H9 (cell line): ENCODE results near the gene TEX26. TPM values are rescaled to one million over a fixed set of nuclear protein-coding genes. Genes with fewer than 3 reads are reported as not detected.

Experiments
- DNase-seq: peaks from one replicate; pipeline ENCODE4 v3.0.0-alpha.2; 2017
- H2AFZ ChIP-seq: one replicate; pipeline ENCODE4 v1.6.1; 2013; ENCODE audit warnings: mild to moderate bottlenecking, low read length, control low read depth, moderate library complexity
- H2AK5ac ChIP-seq: 2 replicates; pipeline ENCODE4 v1.6.1; 2013; ENCODE audit warnings: low read length, control low read depth, mixed read lengths; ENCODE audit not compliant: insufficient read length
- H2BK120ac ChIP-seq: one replicate; pipeline ENCODE4 v1.6.1; 2013; ENCODE audit warnings: low read depth, mild to moderate bottlenecking, low read length, control low read depth, inconsistent platforms; ENCODE audit not compliant: poor library complexity, severe bottlenecking
- H2BK12ac ChIP-seq: 2 replicates; pipeline ENCODE4 v1.6.1; 2013; ENCODE audit warnings: low read length, control low read depth, mixed read lengths, low read depth; ENCODE audit not compliant: insufficient read length
- H2BK15ac ChIP-seq: 2 replicates; pipeline ENCODE4 v1.6.1; 2013; ENCODE audit warnings: low read depth, low read length, control low read depth
- H2BK20ac ChIP-seq: one replicate; pipeline ENCODE4 v1.6.1; 2013; ENCODE audit warnings: low read depth, mild to moderate bottlenecking, low read length, control low read depth, inconsistent platforms; ENCODE audit not compliant: poor library complexity, severe bottlenecking
- H2BK5ac ChIP-seq: 2 replicates; pipeline ENCODE4 v1.6.1; 2013; ENCODE audit warnings: low read length, control low read depth, mixed read lengths; ENCODE audit not compliant: insufficient read length
- H3K14ac ChIP-seq: 2 replicates; pipeline ENCODE4 v1.6.1; 2013; ENCODE audit warnings: low read length, control low read depth; ENCODE audit not compliant: insufficient read depth
- H3K18ac ChIP-seq: 2 replicates; pipeline ENCODE4 v1.6.1; 2013; ENCODE audit warnings: low read depth, mild to moderate bottlenecking, mixed read lengths, low read length, control low read depth; ENCODE audit not compliant: insufficient read length
- H3K23ac ChIP-seq: 2 replicates; pipeline ENCODE4 v1.6.1; 2013; ENCODE audit warnings: low read length, control low read depth, mixed read lengths, low read depth; ENCODE audit not compliant: insufficient read length
- H3K23me2 ChIP-seq: 2 replicates; pipeline ENCODE4 v1.6.1; 2013; ENCODE audit warnings: low read depth, mild to moderate bottlenecking, mixed read lengths, low read length, control low read depth; ENCODE audit not compliant: insufficient read length, poor library complexity, severe bottlenecking
- H3K27ac ChIP-seq: 2 replicates; pipeline ENCODE4 v1.5.1; 2013; ENCODE audit warnings: low read length, control low read depth, mixed read lengths, low read depth; ENCODE audit not compliant: insufficient read length
- H3K27me3 ChIP-seq: 2 replicates; pipeline ENCODE4 v1.6.1; 2013; ENCODE audit warnings: low read length, control low read depth, inconsistent platforms; ENCODE audit not compliant: insufficient read depth
- H3K4ac ChIP-seq: 2 replicates; pipeline ENCODE4 v1.6.1; 2013; ENCODE audit warnings: low read depth, mild to moderate bottlenecking, control low read depth, inconsistent platforms, low read length, moderate library complexity
- H3K4me1 ChIP-seq: 2 replicates; pipeline ENCODE4 v1.6.1; 2013; ENCODE audit warnings: low read length, control low read depth, inconsistent platforms; ENCODE audit not compliant: insufficient read depth
- H3K4me2 ChIP-seq: 2 replicates; pipeline ENCODE4 v1.6.1; 2013; ENCODE audit warnings: low read length, control low read depth, mixed read lengths; ENCODE audit not compliant: insufficient read length, insufficient read depth
- H3K56ac ChIP-seq: 2 replicates; pipeline ENCODE4 v1.6.1; 2013; ENCODE audit warnings: low read depth, mild to moderate bottlenecking, mixed read lengths, low read length, control low read depth; ENCODE audit not compliant: insufficient read length
- H3K79me1 ChIP-seq: 2 replicates; pipeline ENCODE4 v1.6.1; 2013; ENCODE audit warnings: low read depth, mild to moderate bottlenecking, moderate library complexity, low read length, control low read depth, inconsistent platforms; ENCODE audit not compliant: insufficient read depth, poor library complexity, severe bottlenecking
- H3K79me2 ChIP-seq: 2 replicates; pipeline ENCODE4 v1.6.1; 2013; ENCODE audit warnings: low read length, control low read depth, inconsistent platforms; ENCODE audit not compliant: insufficient read depth
- H3K9ac ChIP-seq: 2 replicates; pipeline ENCODE4 v1.6.1; 2013; ENCODE audit warnings: low read length, control low read depth, mixed read lengths; ENCODE audit not compliant: insufficient read length; ENCODE audit errors: extremely low read depth
- H3K9me3 ChIP-seq: one replicate; pipeline ENCODE4 v1.6.1; 2013; ENCODE audit warnings: low read depth, low read length, inconsistent platforms; ENCODE audit not compliant: control insufficient read depth
- H3T11ph ChIP-seq: one replicate; pipeline ENCODE4 v1.6.1; 2013; ENCODE audit warnings: mild to moderate bottlenecking, low read length, control low read depth, inconsistent platforms
- H4K20me1 ChIP-seq: one replicate; pipeline ENCODE4 v1.6.1; 2013; ENCODE audit not compliant: control insufficient read depth, insufficient read length, insufficient read depth
- H4K5ac ChIP-seq: 2 replicates; pipeline ENCODE4 v1.6.1; 2013; ENCODE audit warnings: low read depth, mild to moderate bottlenecking, mixed read lengths, low read length, control low read depth; ENCODE audit not compliant: insufficient read length
- H4K8ac ChIP-seq: replicated peaks from 2 replicates; pipeline ENCODE4 v1.6.1; 2013; ENCODE audit warnings: low read length, control low read depth, mixed read lengths, low read depth; ENCODE audit not compliant: insufficient read length
- H4K91ac ChIP-seq: 2 replicates; pipeline ENCODE4 v1.6.1; 2013; ENCODE audit warnings: low read depth, mild to moderate bottlenecking, moderate library complexity, mixed read lengths, low read length, control low read depth; ENCODE audit not compliant: insufficient read length
- H3K27ac Mint-ChIP-seq, 3 experiments: 2 replicates in 2 of 3; 3 replicates in 1 of 3; pipeline ENCODE4 v1.8.0; 2020 to 2021; ENCODE audit warnings: mixed read lengths in 3 of 3, mild to moderate bottlenecking in 1 of 3, moderate library complexity in 1 of 3
- H3K27me3 Mint-ChIP-seq: 2 replicates; pipeline ENCODE4 v1.8.0; 2021; ENCODE audit warnings: low read depth, mild to moderate bottlenecking, moderate library complexity, mixed read lengths
- H3K36me3 Mint-ChIP-seq, 3 experiments: 2 replicates in 2 of 3; 3 replicates in 1 of 3; pipeline ENCODE4 v1.8.0; 2020 to 2021; ENCODE audit warnings: low read depth in 3 of 3, mixed read lengths in 3 of 3; ENCODE audit not compliant: insufficient read depth in 1 of 3
- H3K4me1 Mint-ChIP-seq, 2 experiments: 2 replicates each; pipeline ENCODE4 v1.8.0; 2020; ENCODE audit warnings: mixed read lengths in 2 of 2
- H3K4me3 Mint-ChIP-seq, 2 experiments: 2 replicates in 1 of 2; 3 replicates in 1 of 2; pipeline ENCODE4 v1.8.0; 2020 to 2021; ENCODE audit warnings: mild to moderate bottlenecking in 2 of 2, mixed read lengths in 2 of 2, moderate library complexity in 1 of 2
- H3K9me3 Mint-ChIP-seq, 2 experiments: 2 replicates in 1 of 2; 3 replicates in 1 of 2; pipeline ENCODE4 v1.8.0; 2020; ENCODE audit warnings: mild to moderate bottlenecking in 2 of 2, mixed read lengths in 2 of 2, moderate library complexity in 1 of 2
- CTCF ChIP-seq: fragments of 200-600 bp; sonication (generic); conservative IDR thresholded peaks from 3 replicates; pipeline ENCODE4 v1.8.0; 2021; ENCODE audit warnings: antibody characterized with exemption, mild to moderate bottlenecking
- WGBS: extraction: QIAGEN DNeasy Blood & Tissue Kit; methylation state at CpG from one replicate; pipeline ENCODE4 v1.1.7; 2013; ENCODE audit warnings: missing lambda C conversion rate, low lambda C conversion rate, mixed read lengths; ENCODE audit not compliant: insufficient read length; ENCODE audit errors: extremely low coverage; 5-methylcytosine and 5-hydroxymethylcytosine counted together
- total RNA-seq: library from RNA; stranded (reverse); gene quantifications from 2 replicates; pipeline ENCODE4 v1.2.1, GENCODE V29; 2021

Gene TEX26
- total RNA-seq, 1 experiment from 2014 or later: not detected

GRCh38 chr13:30915691-30916541, 16.5 kb upstream of the TEX26 start:
- H3K4me2 ChIP-seq: no peak overlapping the region
- H3K9me3 ChIP-seq: no peaks in the 10 kb centered on the region
- H3K9me3 Mint-ChIP-seq: no peaks in the 10 kb centered on the region
- no peak overlapping the region for H3K27ac ChIP-seq
- H3T11ph ChIP-seq: no peak overlapping the region
- no peak overlapping the region for H2BK20ac ChIP-seq
- H4K91ac ChIP-seq: no peak overlapping the region
- DNase-seq: no peak
- no peaks in the 10 kb centered on the region for H3K79me2 ChIP-seq
- H3K4me1 Mint-ChIP-seq: peaks cover 0 to 7% of the 10 kb centered on the region in 2 experiments; a peak in 3 of 4 replicates
- H3K56ac ChIP-seq: no peak overlapping the region
- H3K4me1 ChIP-seq: no peaks in the 10 kb centered on the region
- TF ChIP-seq CTCF: no peak
- peak overlapping the region in 1 of 3 experiments; percentile 16; a peak in 1 of 7 replicates for H3K27ac Mint-ChIP-seq
- no peak overlapping the region for H3K4me3 Mint-ChIP-seq
- no peaks in the 10 kb centered on the region for H3K79me1 ChIP-seq
- no peaks in the 10 kb centered on the region for H3K23me2 ChIP-seq
- H2BK120ac ChIP-seq: no peak overlapping the region
- no peak overlapping the region for H2BK5ac ChIP-seq
- H3K14ac ChIP-seq: no peak overlapping the region
- no peak overlapping the region for H2AK5ac ChIP-seq
- peaks cover 19% of the 10 kb centered on the region for H3K27me3 Mint-ChIP-seq
- no CpG with 5 or more reads among the region's 19 CpGs for WGBS
- H3K9ac ChIP-seq: no peak overlapping the region
- H2BK12ac ChIP-seq: no peak overlapping the region
- no peak overlapping the region for H4K5ac ChIP-seq
- H3K36me3 Mint-ChIP-seq: no peaks in the 10 kb centered on the region
- no peaks in the 10 kb centered on the region for H4K20me1 ChIP-seq
- no peak overlapping the region for H3K23ac ChIP-seq
- H2BK15ac ChIP-seq: no peak overlapping the region
- H3K27me3 ChIP-seq: no peaks in the 10 kb centered on the region
- H3K4ac ChIP-seq: no peak overlapping the region
- H4K8ac ChIP-seq: no peak overlapping the region
- H3K18ac ChIP-seq: no peak overlapping the region
- H2AFZ ChIP-seq: no peak overlapping the region
